HepG2 (cell line): ENCODE data around the gene HNRNPC. TPM values are rescaled to one million over a fixed set of nuclear protein-coding genes. Genes with fewer than 3 reads are reported as not detected.

Experiments
- HDAC1 ChIP-seq: sonication (generic); formaldehyde crosslinking; IDR thresholded peaks from 2 replicates; pipeline ENCODE4 v1.5.1; 2020; ENCODE audit warnings: mild to moderate bottlenecking, missing genetic modification reagents
- KAT8 ChIP-seq: IDR thresholded peaks from 2 replicates; pipeline ENCODE4 v1.6.1; 2016; ENCODE audit warnings: missing genetic modification reagents, missing compliant biosample characterization
- MEF2D ChIP-seq: sonication (generic); formaldehyde crosslinking; IDR thresholded peaks from 2 replicates; pipeline ENCODE4 v1.5.1; 2020; ENCODE audit warnings: mild to moderate bottlenecking, missing genetic modification reagents
- MYNN ChIP-seq: sonication (generic); formaldehyde crosslinking; IDR thresholded peaks from 2 replicates; pipeline ENCODE4 v1.4.0; 2020; ENCODE audit warnings: mild to moderate bottlenecking, low read depth, missing genetic modification reagents
- NFATC3 ChIP-seq: sonication (generic); formaldehyde crosslinking; IDR thresholded peaks from 2 replicates; pipeline ENCODE4 v1.5.1; 2020; ENCODE audit warnings: mild to moderate bottlenecking, missing genetic modification reagents
- RBFOX2 ChIP-seq: fragments of 200-400 bp; formaldehyde crosslinking; IDR thresholded peaks from 2 replicates; pipeline ENCODE4 v1.6.1; 2017; ENCODE audit warnings: low read depth, mild to moderate bottlenecking, low read length
- RERE ChIP-seq: IDR thresholded peaks from 2 replicates; pipeline ENCODE4 v1.6.1; 2016; ENCODE audit warnings: low read depth, missing genetic modification reagents, missing compliant biosample characterization
- SCMH1 ChIP-seq: sonication (generic); formaldehyde crosslinking; IDR thresholded peaks from 2 replicates; pipeline ENCODE4 v1.9.0; 2021; ENCODE audit warnings: missing genetic modification reagents, mild to moderate bottlenecking, borderline replicate concordance
- SMAD1 ChIP-seq: sonication (generic); formaldehyde crosslinking; IDR thresholded peaks from 2 replicates; pipeline ENCODE4 v1.4.0; 2020; ENCODE audit warnings: missing genetic modification reagents, low read depth, mild to moderate bottlenecking, borderline replicate concordance
- THAP11 ChIP-seq: IDR thresholded peaks from 2 replicates; pipeline ENCODE4 v1.6.1; 2016; ENCODE audit warnings: missing biosample characterization, missing genetic modification reagents
- ZBTB26 ChIP-seq: IDR thresholded peaks from 2 replicates; pipeline ENCODE4 v1.6.1; 2016; ENCODE audit warnings: missing compliant biosample characterization, missing genetic modification reagents, borderline replicate concordance
- ZFP82 ChIP-seq: sonication (generic); formaldehyde crosslinking; IDR thresholded peaks from 2 replicates; pipeline ENCODE4 v1.5.1; 2020; ENCODE audit warnings: mild to moderate bottlenecking, missing genetic modification reagents, borderline replicate concordance
- ZNF253 ChIP-seq: sonication (generic); formaldehyde crosslinking; IDR thresholded peaks from 2 replicates; pipeline ENCODE4 v1.8.0; 2022; ENCODE audit warnings: mild to moderate bottlenecking, missing genetic modification reagents, borderline replicate concordance
- ZNF574 ChIP-seq: sonication (generic); formaldehyde crosslinking; IDR thresholded peaks from 2 replicates; pipeline ENCODE4 v1.4.0; 2020; ENCODE audit warnings: missing genetic modification reagents
- ZNF597 ChIP-seq: sonication (generic); formaldehyde crosslinking; IDR thresholded peaks from 2 replicates; pipeline ENCODE4 v1.5.0; 2020; ENCODE audit warnings: missing genetic modification reagents
- ZNF614 ChIP-seq: IDR thresholded peaks from 2 replicates; pipeline ENCODE4 v1.6.1; 2018; ENCODE audit warnings: missing biosample characterization, missing genetic modification reagents, inconsistent platforms, borderline replicate concordance
- ZNF644 ChIP-seq: IDR thresholded peaks from 2 replicates; pipeline ENCODE4 v1.6.1; 2016; ENCODE audit warnings: low read depth
- ZNF772 ChIP-seq: sonication (generic); formaldehyde crosslinking; IDR thresholded peaks from 2 replicates; pipeline ENCODE4 v1.5.0; 2020; ENCODE audit warnings: mild to moderate bottlenecking, missing genetic modification reagents
- ZNF780A ChIP-seq: sonication (generic); formaldehyde crosslinking; IDR thresholded peaks from 2 replicates; pipeline ENCODE4 v1.8.0; 2022; ENCODE audit warnings: mild to moderate bottlenecking, missing genetic modification reagents, moderate library complexity
- polyA plus RNA-seq, 8 experiments: library from polyadenylated mRNA; depleted of rRNA in 3 of 8; stranded (reverse) in 7 of 8; unstranded in 1 of 8; fragments of >200 nt; fragmentation: Illumina TruSeq in 4 of 8; extraction: Trizol in 4 of 8; gene quantifications; 2 replicates each; pipeline versions ENCODE4 v1.2.1 to v1.2.3, GENCODE V29; 2011 to 2016; ENCODE audit warnings: low read depth in 4 of 8, missing spikeins in 1 of 8, mixed read lengths in 1 of 8; ENCODE audit not compliant: insufficient read depth in 1 of 8
- total RNA-seq, 5 experiments: library from RNA; depleted of rRNA; stranded (reverse); fragments of >200 nt; fragmentation: Illumina TruSeq; extraction: Trizol; gene quantifications; 2 replicates each; pipeline ENCODE4 v1.2.3, GENCODE V29; 2016; ENCODE audit warnings: low read depth in 1 of 5

Gene HNRNPC
- total and polyA plus RNA-seq, 2 of the 13 experiments (the other 11 are each of a cell fraction or from before 2014, with no cell fraction given) = 628 to 1,099 TPM

- TF ChIP-seq ZFP82 (CRISPR knock-in tag) = no peak
- TF ChIP-seq RBFOX2 = peak; percentile 55; the same call in 1 of the 2 replicates
- TF ChIP-seq ZNF772 (CRISPR knock-in tag) = no peak
- no peak for TF ChIP-seq ZNF780A (CRISPR knock-in tag)
- 0 out of 2 replicates have a peak, but pooled peaks have one; percentile 5 for TF ChIP-seq MYNN (CRISPR knock-in tag)
- TF ChIP-seq MEF2D (CRISPR knock-in tag) = peak; percentile 8; the same call in 1 of the 2 replicates
- TF ChIP-seq RERE (CRISPR knock-in tag) = no peak
- TF ChIP-seq ZNF574 (CRISPR knock-in tag) = peak; percentile 79
- peak; percentile 78; the same call in 1 of the 2 replicates for TF ChIP-seq ZNF644 (CRISPR knock-in tag)
- peak; percentile 55; the same call in 1 of the 2 replicates for TF ChIP-seq HDAC1 (CRISPR knock-in tag)
- TF ChIP-seq ZBTB26 = peak; percentile 29; the same call in 1 of the 2 replicates
- no peak for TF ChIP-seq SCMH1 (CRISPR knock-in tag)
- no peak for TF ChIP-seq ZNF597 (CRISPR knock-in tag)
- no peak for TF ChIP-seq SMAD1 (CRISPR knock-in tag)
- no peak for TF ChIP-seq ZNF253 (CRISPR knock-in tag)
- peak; percentile 43; the same call in 1 of the 2 replicates for TF ChIP-seq NFATC3 (CRISPR knock-in tag)
- TF ChIP-seq KAT8 (CRISPR knock-in tag) = peak; percentile 78
- peak; percentile 15; the same call in 1 of the 2 replicates for TF ChIP-seq ZNF614 (CRISPR knock-in tag)
- peak; percentile 69 for TF ChIP-seq THAP11 (CRISPR knock-in tag)
Measured at GRCh38 chr14:21308479-21309237, 39.4 kb upstream of the HNRNPC start (continued).
